ENCODE measurements around the gene TGFBR2.
"Not testable (repeated sequence)": the region's sequence is repeated elsewhere in the genome, so short reads cannot be mapped to it uniquely, and the experiment has no call there.

Gene TGFBR2

DNA sequence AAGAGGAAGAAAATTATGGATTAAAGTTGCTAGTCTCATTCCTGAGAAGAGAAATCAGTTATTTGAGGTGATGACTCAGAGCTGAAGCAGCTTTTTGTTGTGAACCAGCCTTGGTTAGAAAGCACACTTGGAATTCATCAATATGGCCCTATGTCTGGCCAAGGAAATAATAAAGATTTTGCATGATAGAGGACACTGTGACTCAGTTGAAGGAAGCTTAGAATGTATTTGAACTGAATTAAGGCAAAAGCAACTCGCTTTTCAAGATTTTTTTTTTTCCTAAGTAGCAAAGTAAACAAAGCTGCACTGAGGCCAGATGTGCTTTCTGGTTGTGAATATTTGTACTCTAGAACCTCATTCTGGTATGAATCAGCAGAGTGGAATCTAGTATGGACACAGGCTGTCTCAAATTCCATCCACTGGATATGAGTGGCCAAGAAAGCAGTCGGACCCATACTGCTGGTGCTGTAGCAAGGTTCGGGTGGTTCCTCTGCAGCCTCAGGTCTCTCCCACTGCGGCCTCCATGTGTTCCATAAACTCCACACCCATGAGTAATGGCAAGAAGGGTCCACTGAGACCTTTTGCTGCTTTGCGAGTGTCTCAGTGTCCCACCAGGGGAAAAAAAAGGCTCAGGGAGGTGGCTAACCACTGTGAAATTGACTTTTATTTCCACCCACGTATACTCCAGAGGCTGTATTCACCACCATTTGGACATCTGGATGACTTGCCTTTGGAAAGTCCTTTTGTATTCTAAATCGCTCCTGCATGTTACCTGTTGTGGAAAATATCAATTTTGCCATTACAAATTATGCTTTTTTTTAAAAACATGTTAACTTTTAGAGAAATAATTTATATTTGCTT lies 53.1 kb downstream of the TGFBR2 start:
- no peak for DNase-seq

DNA sequence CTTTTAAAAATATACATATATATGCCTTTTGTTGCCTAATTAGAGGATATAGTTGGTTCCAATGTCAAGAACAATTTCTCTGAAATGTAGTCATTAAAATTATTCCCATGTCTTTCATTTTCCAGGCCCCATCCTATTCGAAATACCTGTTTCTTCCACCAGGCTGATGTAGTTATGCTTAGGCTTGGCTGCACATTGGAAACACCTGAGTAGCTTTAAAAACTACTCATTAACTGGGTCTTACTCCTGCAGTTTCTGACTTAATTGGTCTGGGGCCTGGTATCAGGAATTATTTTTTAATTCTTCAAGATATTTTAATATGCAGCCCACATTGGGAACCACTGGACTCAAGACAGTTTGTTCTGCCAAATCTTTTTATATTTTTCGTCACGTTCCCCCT lies 53.7 kb downstream of the TGFBR2 start:
- DNase-seq: no peak

DNA sequence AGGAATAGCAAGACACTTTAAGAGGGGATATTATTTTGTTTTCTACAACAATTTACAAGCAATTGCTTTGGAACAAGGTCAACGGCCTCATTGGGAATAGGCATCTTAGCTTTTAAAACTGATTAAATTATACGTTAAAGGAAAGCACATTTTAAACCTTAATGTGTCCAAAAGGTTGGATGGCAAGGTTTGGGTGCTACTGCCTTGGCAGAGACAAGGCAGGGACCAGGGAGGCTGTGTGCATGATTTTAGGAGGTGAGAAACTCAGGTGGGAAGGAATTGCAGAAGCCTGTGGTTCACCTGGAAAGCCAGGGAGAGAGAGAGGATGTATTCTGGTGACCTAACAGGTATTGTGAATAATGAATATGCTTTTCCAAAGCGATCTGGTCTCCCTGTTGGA lies 54.3 kb downstream of the TGFBR2 start:
- no peak for DNase-seq

DNA sequence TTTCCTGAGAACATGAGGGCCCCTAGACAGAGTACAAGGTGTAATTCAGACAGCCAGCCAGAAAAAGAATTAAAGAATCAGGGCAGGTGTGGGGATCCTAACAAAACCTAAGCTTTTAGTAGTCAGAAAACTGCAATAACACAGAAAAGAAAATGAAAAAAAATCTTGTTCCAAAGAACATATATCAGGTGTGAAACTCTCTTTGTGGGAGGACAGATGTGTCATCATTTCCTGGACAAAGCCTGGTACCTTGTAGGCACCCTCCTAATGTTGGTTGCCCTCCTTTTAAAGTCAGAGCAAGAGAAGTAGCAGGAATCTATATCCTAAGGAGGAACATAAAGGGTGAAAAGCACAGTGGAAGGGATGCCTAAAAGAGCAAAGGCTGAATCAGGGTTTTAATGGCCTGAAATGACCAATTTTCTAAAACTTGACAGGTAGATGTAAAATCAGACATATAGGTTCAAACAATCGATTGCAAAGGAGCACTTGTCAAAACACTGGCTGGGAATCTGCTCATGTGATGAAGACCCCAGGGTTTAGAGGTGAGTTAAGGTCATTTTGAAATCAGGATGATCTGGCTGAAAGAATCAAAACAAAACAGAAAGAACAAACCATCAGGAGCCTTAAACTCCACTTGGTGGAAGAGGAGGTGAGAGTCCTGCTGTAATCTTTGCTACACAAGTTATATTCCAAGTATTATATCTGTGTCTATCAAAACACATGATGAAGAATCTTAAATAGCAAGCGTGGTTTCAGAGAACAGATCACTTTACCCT lies 54.9 kb downstream of the TGFBR2 start:
- no peak for DNase-seq

DNA sequence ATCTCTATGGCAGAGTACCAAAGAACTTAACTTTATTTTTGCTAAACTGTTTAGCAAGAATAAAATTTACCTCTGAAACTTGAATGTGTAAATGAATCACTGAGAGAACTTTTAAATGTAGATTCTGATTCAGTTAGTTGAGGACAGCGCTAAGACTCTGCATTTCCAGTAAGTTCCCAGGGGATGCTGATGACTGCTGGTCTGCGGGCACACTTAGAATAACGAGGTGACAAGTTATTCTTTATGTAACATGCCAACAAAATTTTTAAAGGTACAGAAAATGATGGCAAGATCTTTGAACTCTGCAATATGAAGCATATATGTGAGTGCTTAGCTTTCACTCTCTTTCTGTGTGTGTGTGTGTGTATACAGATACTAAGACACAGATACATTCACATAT lies 56.4 kb downstream of the TGFBR2 start:
- no peak for DNase-seq

DNA sequence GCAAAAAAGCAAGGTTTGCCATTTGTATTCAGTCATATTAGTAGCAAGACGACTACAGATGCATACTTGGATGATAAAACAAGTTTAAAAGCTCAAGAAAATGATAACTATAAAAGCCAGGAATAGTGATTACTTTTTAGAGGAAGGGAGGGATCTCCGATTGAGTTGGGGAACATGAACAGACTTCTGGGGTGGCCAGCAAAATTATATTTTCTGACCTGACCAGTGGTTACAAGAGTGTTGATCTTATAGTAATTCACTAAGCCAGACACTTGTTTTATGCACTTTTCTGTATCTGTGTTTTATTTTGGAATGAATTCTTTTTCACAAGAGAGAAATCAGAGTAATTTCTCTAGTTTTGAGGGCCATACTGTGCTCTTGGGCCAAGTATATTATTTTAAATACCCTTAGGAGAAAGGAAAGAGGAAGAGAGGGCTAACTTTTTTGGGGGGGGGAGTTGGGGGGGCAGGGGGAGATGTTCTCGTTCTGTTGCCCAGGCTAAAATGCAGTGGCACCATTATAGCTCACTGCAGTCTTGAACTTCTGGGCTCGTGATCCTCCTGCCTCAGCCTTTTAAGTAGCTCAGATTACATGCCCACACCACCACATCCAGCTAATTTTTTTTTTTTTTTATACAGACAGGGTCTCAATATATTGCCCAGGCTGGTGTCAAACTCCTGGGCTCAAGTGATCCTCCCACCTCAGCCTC lies 57.3 kb downstream of the TGFBR2 start:
- no peak for DNase-seq

DNA sequence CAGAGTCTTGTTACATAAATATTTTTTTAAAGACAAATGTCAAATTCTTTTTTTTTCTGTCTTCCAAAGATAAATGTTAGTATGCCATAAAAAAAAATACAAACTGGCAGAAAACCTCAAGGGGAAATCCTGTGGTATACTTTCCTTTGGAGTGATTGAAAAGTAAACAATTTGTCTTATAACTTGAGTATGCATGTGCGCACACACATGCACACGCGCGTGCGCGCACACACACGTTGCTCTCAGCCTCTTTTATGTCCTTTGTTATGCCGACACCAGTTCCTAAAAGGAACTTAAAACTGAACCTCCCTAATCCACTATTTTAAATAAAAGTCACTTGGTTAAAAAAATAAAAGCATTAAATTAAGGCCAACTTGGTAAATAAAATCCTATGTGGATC lies 58.1 kb downstream of the TGFBR2 start:
- DNase-seq: no peak

DNA sequence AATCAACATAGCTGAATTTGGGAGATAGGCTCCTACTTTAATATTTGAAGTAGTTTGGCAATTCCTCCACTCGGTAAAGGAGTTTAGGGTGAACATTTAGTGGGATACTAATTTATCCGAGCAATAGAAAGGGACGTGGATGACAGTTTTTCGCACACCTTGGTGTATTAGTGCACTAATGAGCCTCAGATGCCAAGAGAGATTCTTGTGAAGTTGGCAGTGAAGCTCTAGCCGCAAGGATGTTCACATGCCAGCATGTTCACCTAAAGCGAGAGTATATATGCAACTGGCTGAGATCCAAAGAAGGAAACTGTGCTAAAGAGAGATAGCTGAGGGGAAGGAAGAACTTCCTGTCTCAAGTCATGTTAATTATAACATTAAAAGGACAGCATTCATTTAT lies 58.5 kb downstream of the TGFBR2 start:
- no peak for DNase-seq

DNA sequence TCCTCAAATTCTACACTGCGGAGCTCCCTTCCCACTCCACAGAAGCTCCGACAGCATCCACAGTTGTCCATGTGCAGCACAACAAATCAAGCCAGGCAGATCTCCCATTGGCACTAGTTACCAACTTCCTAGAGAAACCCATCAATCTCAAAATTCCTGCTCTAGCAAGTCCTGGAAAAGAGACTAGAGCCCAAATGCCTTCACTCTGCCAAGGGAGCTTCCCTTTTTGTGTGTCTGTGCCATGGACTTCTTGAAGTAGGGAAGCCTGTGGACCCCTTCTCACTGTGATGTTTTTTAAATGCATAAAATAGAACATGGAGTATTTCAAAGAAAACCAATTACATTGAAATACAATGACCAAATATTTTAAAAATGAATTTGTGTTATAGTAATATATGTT lies 59.1 kb downstream of the TGFBR2 start:
- DNase-seq: no peak

DNA sequence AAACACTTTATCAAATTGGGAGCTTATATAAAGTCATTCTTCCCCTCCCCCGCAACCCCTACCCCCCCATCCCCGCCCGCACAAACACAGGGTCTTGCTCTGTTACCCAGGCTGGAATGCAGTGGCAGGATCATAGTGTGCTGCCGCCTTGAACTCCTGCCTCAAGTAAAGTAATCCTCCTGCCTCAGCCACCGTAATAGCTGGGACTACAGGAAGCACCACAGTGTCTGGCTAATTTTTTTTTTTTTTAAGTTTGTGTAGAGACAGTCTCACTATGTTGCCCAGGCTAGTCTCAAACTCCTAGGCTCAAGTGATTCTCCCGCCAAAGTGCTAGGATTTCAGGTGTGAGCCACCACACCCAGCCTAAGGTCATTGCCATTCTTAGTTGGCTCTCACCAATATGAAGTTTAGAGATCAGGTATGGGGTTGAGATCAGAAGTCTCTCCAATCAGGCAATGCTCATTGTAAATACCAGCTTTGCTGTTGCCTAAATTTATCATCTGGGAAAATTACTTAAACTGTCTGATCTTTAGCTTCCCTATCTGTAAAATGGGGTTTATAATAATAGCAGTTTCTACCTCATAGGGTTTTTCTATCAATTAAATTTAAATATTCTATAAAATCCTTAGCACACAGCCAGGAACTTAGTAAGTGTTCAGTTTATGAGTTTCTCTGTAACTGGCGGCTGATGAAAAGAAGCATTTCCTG lies 60.3 kb downstream of the TGFBR2 start:
- DNase-seq: no peak

DNA sequence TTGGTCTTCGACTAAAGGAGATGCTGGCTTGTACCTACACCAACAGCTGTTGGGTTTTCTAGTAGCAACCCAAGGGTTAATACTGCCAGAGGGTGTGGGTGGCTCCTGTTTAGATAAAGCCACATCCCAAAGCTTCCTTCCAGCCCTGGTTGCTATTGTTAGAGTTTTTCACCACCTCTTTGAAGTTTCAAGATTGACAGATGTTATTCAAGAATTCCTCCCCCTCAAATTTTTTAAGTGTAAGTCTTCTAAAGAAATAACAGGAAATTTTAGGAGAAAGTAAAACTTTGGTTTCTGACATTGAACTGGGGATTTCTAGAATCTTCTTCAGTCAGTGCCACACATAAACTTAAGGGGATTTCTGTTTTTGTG lies 60.9 kb downstream of the TGFBR2 start:
- no peak for DNase-seq

DNA sequence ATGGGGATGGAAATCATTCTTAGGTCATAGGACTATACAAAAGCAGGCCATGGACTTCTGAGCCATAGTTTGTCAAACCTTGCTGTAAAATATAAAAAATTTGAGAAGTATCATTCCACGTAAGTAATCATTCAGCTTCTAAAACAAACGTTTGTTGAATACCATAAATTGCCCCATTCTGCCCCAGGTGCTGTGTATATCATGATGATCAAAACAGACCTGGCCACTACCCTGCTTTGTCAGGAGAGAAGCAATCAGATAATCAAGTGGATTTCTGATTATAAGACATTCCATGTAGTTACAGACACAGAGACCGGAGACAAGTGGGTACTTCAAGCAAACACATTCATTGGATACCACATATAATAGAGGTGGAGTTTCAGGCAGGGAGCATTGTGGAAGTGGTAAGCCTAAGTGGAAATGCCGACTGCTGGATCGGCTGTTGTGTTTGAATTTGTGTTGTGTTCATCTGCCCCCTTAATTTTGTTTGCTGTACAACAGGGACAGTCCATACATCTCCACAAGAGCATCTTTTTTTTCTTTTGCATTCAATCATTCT lies 61.7 kb downstream of the TGFBR2 start:
- DNase-seq: no peak

DNA sequence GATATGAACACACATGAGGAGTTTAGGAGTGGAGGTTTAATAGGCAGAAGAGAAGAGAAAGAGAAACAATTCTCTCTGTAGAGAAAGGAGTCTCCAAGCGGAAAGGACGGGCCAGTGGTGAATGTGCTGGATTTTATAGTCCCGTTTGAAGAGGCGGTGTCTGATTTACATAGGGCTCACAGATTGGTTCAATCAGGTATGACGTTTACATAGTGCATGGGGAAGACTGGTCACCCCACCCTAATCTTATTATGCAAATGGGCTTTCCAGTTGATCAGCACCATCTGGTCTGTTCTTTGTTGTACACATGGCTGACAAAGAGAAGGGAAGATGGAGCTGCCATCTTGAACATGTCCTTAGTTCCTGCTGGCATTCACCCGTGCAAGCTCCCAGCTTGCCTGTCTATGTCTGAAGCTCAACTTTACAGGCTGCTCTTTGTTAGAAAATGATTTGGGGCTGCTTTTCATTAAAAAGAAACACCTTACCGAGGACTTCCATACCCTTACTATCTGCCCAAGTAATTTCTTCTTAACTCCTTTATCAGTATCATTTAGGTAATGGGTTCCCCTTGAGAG lies 63.0 kb downstream of the TGFBR2 start:
- not testable (repeated sequence) for DNase-seq

DNA sequence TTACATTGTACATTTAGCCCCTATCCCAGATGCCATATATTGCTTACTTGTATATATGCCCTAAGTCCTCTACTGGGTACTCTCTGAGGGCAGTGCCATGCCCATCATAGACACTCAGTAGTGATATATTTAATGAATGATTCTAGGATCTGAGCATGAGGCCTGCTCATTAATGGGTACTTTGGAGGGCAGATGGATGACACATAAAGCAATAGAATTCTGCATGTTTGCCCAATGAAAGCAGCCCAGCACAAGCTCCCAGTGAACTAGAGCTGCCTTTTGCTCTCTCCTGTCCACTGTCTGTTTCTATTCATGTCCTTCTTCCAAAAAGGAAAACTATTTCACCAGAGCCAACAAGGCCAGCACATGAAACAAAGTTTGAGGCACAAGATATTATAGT lies 63.9 kb downstream of the TGFBR2 start:
- no peak for DNase-seq

DNA sequence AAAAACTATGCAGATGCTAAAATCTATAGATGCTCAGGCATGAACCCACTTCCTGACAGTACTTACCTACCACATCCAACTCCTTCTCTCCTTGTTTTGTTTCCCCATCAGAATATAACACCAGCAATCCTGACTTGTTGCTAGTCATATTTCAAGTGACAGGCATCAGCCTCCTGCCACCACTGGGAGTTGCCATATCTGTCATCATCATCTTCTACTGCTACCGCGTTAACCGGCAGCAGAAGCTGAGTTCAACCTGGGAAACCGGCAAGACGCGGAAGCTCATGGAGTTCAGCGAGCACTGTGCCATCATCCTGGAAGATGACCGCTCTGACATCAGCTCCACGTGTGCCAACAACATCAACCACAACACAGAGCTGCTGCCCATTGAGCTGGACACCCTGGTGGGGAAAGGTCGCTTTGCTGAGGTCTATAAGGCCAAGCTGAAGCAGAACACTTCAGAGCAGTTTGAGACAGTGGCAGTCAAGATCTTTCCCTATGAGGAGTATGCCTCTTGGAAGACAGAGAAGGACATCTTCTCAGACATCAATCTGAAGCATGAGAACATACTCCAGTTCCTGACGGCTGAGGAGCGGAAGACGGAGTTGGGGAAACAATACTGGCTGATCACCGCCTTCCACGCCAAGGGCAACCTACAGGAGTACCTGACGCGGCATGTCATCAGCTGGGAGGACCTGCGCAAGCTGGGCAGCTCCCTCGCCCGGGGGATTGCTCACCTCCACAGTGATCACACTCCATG lies 65.3 kb downstream of the TGFBR2 start:
- DNase-seq: no peak

DNA sequence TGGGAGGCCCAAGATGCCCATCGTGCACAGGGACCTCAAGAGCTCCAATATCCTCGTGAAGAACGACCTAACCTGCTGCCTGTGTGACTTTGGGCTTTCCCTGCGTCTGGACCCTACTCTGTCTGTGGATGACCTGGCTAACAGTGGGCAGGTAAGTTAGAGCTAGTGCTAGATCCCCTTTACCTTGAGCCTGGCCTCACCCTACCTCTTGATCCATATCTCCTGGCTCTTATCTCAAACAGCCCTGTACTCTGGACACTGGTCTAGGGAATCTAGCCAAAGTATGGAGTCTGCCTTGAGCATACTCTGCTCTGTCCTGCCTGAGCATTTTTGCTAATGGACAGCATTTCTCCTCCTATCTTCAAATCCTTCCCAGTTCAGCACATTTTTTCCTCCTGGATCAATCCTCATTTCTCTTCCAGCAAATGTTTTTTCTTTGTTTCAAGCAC lies 65.9 kb downstream of the TGFBR2 start:
- no peak for DNase-seq

DNA sequence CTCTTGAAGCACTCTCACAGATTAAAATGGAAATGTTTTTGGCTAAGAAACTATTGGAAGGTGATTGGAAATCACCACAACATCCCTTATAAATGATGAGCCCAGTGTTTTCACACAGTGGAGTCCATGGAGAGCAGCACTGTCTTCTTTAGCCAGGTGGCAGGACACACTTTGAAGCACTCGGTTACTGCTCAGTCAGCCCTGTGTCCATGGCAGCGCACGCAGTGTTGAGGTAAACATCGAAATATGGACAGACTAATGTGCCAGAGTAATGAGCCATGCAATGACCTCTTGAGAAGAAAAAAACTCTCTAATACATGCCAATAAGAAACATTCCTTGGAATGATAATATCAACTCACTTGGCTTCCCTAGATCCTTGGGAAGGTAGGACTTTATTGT lies 66.6 kb downstream of the TGFBR2 start:
- DNase-seq: no peak

DNA sequence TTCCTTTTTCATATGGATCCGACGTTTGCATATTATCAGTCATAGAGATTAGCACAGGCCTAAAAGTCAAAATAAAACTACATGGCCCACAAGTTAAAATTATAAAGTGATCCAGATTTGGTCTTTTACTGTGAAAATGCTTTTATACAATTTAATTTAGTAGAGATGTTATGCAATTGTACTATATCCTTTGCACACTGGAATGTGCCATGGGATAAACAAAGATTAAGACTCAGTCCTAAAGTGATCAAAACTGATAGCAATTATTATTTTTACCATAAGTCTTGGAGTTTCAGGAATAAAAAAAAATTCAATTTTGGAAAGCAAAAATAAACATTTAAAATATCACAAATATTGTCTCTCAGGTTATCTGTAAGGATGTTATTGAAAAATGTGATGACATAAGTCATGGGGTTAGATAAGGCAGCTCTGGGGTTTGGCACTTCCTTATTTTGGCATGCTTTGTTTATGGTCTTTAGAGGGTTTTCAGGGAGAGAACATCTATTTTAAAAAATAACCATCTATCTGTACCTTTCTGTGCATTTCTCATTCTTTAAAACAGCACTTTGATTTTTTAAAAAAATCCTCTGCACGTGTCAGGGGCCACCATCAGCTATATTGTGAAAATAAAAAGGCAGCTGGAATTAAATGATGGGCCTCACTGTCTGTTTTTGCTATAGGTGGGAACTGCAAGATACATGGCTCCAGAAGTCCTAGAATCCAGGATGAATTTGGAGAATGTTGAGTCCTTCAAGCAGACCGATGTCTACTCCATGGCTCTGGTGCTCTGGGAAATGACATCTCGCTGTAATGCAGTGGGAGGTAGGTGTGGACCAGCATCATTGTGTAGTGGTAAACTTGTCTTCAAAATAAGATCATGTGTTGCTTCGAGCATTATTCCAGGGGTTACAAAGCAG lies 67.3 kb downstream of the TGFBR2 start:
- DNase-seq: no peak

DNA sequence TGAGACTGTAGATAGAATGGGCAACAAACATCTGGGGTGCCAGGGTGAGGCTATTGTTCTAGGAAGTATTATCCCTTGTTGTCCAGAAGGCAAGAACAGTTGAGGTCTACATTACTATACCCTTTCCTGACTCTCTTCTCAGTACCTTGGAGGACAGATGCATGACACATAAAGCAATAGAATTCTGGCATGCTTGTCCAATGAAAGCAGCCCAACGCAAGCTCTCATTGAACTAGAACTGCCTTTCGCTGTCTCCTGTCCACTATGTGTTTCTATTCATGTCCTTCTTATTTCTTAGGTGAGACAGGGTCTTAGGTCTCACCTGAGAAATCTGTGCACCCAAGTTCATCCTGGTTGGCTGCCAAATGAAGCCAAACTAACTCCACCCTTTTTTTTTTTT lies 68.6 kb downstream of the TGFBR2 start:
- DNase-seq: no peak

DNA sequence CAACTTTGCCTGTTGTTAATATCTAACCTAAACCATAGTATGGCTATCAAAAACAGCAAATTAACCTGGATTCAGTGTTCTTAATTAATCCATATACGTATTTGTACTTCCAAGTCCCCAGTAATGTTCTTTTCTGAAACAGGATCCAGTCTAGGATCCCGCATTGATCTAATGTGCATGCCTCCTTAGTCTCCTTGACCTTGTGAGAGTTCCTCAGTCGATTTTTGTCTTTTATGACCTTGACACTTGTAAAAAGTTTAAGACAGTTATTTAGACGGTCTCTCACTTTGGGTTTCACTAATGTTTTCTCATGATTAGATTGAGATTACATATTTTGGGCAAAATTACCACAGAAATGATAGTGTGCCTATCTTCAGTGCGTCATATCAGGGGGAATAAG lies 69.4 kb downstream of the TGFBR2 start:
- no peak for DNase-seq

Measured in CD4-positive, alpha-beta T cell treated with Interferon gamma for 1 hour (primary cell).